GM19468 (cell line): ENCODE results near the gene JUP.
"Not testable (repeated sequence)": the region's sequence is repeated elsewhere in the genome, so short reads cannot be mapped to it uniquely, and the experiment has no call there.

ENCODE experiments used
- ATAC-seq: cut with Tn5 transposase; IDR thresholded peaks from one replicate; pipeline ENCODE4 v1.9.1; 2021; ENCODE audit warnings: mild to moderate bottlenecking, moderate library complexity, moderate number of reproducible peaks; ENCODE audit not compliant: unreplicated experiment; ENCODE audit errors: extremely low read depth

The JUP gene

GRCh38 chr17:41782142-41782541, 4.4 kb downstream of the JUP start:
- no peak for ATAC-seq

GRCh38 chr17:41781404-41782110, 5.0 kb downstream of the JUP start:
- no peak for ATAC-seq

GRCh38 chr17:41779954-41780353, 6.6 kb downstream of the JUP start:
- no peak for ATAC-seq

GRCh38 chr17:41777574-41778188, 8.8 kb downstream of the JUP start:
- ATAC-seq = no peak

- no peak for ATAC-seq
Measured at GRCh38 chr17:41777157-41777573, 9.3 kb downstream of the JUP start.

GRCh38 chr17:41776262-41776900, 10.1 kb downstream of the JUP start:
- ATAC-seq = not testable (repeated sequence)

GRCh38 chr17:41775394-41776226, 10.9 kb downstream of the JUP start:
- no peak for ATAC-seq

GRCh38 chr17:41773731-41774193, 12.7 kb downstream of the JUP start:
- no peak for ATAC-seq

GRCh38 chr17:41773190-41773588, 13.3 kb downstream of the JUP start:
- ATAC-seq = no peak

GRCh38 chr17:41772586-41773189, 13.8 kb downstream of the JUP start:
- ATAC-seq = no peak

GRCh38 chr17:41772218-41772585, 14.3 kb downstream of the JUP start:
- no peak for ATAC-seq

- no peak for ATAC-seq
Measured at GRCh38 chr17:41771389-41772206, 14.9 kb downstream of the JUP start.

- ATAC-seq = no peak
Measured at GRCh38 chr17:41769985-41770384, 16.5 kb downstream of the JUP start.

- ATAC-seq = no peak
Measured at GRCh38 chr17:41769346-41769862, 17.1 kb downstream of the JUP start.

- no peak for ATAC-seq
Measured at GRCh38 chr17:41768682-41769288, 17.7 kb downstream of the JUP start.

GRCh38 chr17:41767324-41768042, 19.0 kb downstream of the JUP start:
- ATAC-seq = no peak

GRCh38 chr17:41766135-41766534, 20.4 kb downstream of the JUP start:
- ATAC-seq = no peak

GRCh38 chr17:41763327-41763726, 23.2 kb downstream of the JUP start:
- no peak for ATAC-seq
